Caco-2 (cell line): ENCODE results near the gene PTPRF. TPM values are rescaled to one million over a fixed set of nuclear protein-coding genes. Genes with fewer than 3 reads are reported as not detected.

Experiments used
- BruUV-seq: library from RNA; stranded (reverse); fragments of 400-500 nt; replicated peaks from 2 replicates; lab custom pipeline; 2021; lab: Mats Ljungman, UMichigan
- CTCF ChIA-PET: fragments of 300-600 bp; sonication (Branson Sonifier 250); formaldehyde crosslinking; loops from one replicate; lab custom pipeline; 2022; ENCODE audit warnings: antibody characterized with exemption; lab: Charles Lee
- POLR2A ChIA-PET: fragments of 300-600 bp; sonication (Branson Sonifier 250); formaldehyde crosslinking; loops from one replicate; lab custom pipeline; 2022; ENCODE audit warnings: antibody characterized with exemption; lab: Charles Lee
- DNase-seq, 2 experiments: peaks; one replicate each; pipeline versions ENCODE4 v3.0.0 to v3.0.0-alpha.2; 2020 to 2022
- H3K27me3 ChIP-seq: replicated peaks from 2 replicates; pipeline ENCODE4 v1.6.0; 2011; ENCODE audit warnings: low read length; ENCODE audit not compliant: control insufficient read depth, insufficient read depth
- H3K36me3 ChIP-seq: 2 replicates; pipeline ENCODE4 v1.5.1; 2011; ENCODE audit warnings: low read length; ENCODE audit not compliant: control insufficient read depth, insufficient read depth
- H3K4me1 ChIP-seq: fragments of 250-450 bp; sonication (Bioruptor Pico); 2 replicates; pipeline ENCODE4 v1.5.1; 2020; ENCODE audit warnings: mild to moderate bottlenecking
- H3K4me3 ChIP-seq: 2 replicates; pipeline ENCODE4 v1.5.1; 2011; ENCODE audit warnings: low read depth, mild to moderate bottlenecking, control low read depth, low read length
- H3K9me3 ChIP-seq: fragments of 250-450 bp; sonication (Bioruptor Pico); 2 replicates; pipeline ENCODE4 v1.5.1; 2020; ENCODE audit warnings: mild to moderate bottlenecking, moderate library complexity
- H3K27ac Mint-ChIP-seq: one replicate; pipeline ENCODE4 v1.8.0; 2022; ENCODE audit warnings: mixed read lengths; ENCODE audit not compliant: unreplicated experiment
- H3K27me3 Mint-ChIP-seq: one replicate; pipeline ENCODE4 v1.8.0; 2022; ENCODE audit warnings: mixed read lengths; ENCODE audit not compliant: insufficient read depth, unreplicated experiment
- H3K36me3 Mint-ChIP-seq: one replicate; pipeline ENCODE4 v1.8.0; 2022; ENCODE audit warnings: mild to moderate bottlenecking, mixed read lengths; ENCODE audit not compliant: insufficient read depth, unreplicated experiment
- H3K4me1 Mint-ChIP-seq: one replicate; pipeline ENCODE4 v1.8.0; 2022; ENCODE audit warnings: low read depth, mixed read lengths; ENCODE audit not compliant: unreplicated experiment
- H3K4me3 Mint-ChIP-seq: one replicate; pipeline ENCODE4 v1.8.0; 2022; ENCODE audit warnings: mild to moderate bottlenecking, moderate library complexity, mixed read lengths; ENCODE audit not compliant: unreplicated experiment
- H3K9me3 Mint-ChIP-seq: one replicate; pipeline ENCODE4 v1.8.0; 2022; ENCODE audit warnings: mixed read lengths; ENCODE audit not compliant: unreplicated experiment
- intact Hi-C: fragments of 100-400 bp; cut with micrococcal nuclease; formaldehyde crosslinking; loops from one replicate; pipeline ENCODE4 v1.10.0; 2022; ENCODE audit not compliant: unreplicated experiment
- total RNA-seq: library from RNA; stranded (reverse); gene quantifications from 2 replicates; pipeline ENCODE4 v1.2.3, GENCODE V29; 2022
- TF ChIP-seq, protein P1 (sequence below), 2 experiments: fragments of 200-600 bp in 1 of 2; IDR thresholded peaks; 1 replicate in 1 of 2; 2 replicates in 1 of 2; pipeline versions ENCODE4 v1.5.1 to v1.8.0; 2011 to 2022; ENCODE audit warnings: antibody characterized with exemption in 1 of 2, control low read depth in 1 of 2, inconsistent platforms in 1 of 2, low read depth in 1 of 2, low read length in 1 of 2, mild to moderate bottlenecking in 1 of 2, moderate library complexity in 1 of 2; ENCODE audit not compliant: insufficient read depth in 1 of 2, severe bottlenecking in 1 of 2, unreplicated experiment in 1 of 2

The PTPRF gene
- total RNA-seq, 1 experiment from 2014 or later, result 158 TPM

DNA sequence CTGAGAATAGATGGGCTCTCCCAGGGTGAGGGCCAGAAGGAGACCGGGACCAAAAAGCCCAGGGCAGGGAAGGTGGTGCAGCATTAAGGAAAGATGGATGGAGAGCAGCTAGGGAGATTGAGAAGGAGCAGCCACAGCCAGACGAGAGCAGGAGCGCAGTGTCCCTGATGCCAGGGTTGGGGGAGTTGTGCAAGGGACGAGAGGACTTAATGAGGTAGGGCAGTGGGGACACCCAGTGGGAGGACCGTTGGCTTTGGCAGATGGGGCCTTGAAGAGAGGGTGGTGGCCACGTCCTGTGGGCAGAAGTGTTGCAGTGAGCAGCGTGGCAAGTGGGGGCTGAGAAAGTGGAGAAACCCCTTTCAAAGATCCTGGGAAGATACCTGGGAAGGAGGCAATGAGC, 81.3 kb downstream of the PTPRF start:
- Histone ChIP-seq H3K4me1 (no peaks in the 10 kb centered on the region), H3K27me3 (no peaks in the 10 kb centered on the region), H3K9me3 (no peaks in the 10 kb centered on the region), H3K4me3 (no peak overlapping the region), H3K36me3 (peaks cover 3% of the 10 kb centered on the region)
- POLR2A ChIA-PET, result no interaction called here
- peaks cover 46% of the 10 kb centered on the region for H3K36me3 Mint-ChIP-seq
- peak overlapping the region; percentile 4 for H3K27ac Mint-ChIP-seq
- no TSS peak for BruUV-seq
- TF ChIP-seq, protein P1, sequence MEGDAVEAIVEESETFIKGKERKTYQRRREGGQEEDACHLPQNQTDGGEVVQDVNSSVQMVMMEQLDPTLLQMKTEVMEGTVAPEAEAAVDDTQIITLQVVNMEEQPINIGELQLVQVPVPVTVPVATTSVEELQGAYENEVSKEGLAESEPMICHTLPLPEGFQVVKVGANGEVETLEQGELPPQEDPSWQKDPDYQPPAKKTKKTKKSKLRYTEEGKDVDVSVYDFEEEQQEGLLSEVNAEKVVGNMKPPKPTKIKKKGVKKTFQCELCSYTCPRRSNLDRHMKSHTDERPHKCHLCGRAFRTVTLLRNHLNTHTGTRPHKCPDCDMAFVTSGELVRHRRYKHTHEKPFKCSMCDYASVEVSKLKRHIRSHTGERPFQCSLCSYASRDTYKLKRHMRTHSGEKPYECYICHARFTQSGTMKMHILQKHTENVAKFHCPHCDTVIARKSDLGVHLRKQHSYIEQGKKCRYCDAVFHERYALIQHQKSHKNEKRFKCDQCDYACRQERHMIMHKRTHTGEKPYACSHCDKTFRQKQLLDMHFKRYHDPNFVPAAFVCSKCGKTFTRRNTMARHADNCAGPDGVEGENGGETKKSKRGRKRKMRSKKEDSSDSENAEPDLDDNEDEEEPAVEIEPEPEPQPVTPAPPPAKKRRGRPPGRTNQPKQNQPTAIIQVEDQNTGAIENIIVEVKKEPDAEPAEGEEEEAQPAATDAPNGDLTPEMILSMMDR (IDR thresholded peaks at IDR 0.05; ENCODE audit: insufficient read depth in 1 of 2, low read depth in 1 of 2, low read length in 1 of 2, severe bottlenecking in 1 of 2, unreplicated experiment in 1 of 2), result no peak
- H3K9me3 Mint-ChIP-seq, result no peaks in the 10 kb centered on the region
- no peak for DNase-seq
- no peak overlapping the region for H3K4me3 Mint-ChIP-seq
- no peaks in the 10 kb centered on the region for H3K27me3 Mint-ChIP-seq
- H3K4me1 Mint-ChIP-seq, result no peaks in the 10 kb centered on the region
- intact Hi-C loops, result no loop called here
- CTCF ChIA-PET, result no interaction called here

DNA sequence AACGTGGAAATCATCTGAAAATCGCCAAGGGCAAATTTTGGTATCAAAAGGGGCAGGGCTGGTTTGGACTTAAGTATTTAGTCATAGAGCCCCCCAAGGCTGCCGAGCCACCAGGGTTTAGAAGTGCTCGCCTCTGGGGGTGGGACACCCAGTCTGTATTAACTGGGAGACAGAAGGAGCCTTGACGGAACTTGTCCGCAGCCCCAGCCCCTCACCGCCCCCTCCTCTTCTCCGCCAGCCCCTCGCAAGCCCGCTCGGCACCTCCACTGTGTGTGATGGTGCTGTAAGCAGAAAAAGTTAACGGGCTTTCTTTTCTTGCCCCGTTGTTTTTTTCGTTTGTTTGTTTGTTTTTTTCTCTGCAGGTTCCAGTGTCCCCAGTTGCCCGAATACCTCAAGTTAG, 81.7 kb downstream of the PTPRF start:
- no peak overlapping the region for H3K4me3 ChIP-seq
- peaks cover 3% of the 10 kb centered on the region for H3K36me3 ChIP-seq
- H3K9me3 Mint-ChIP-seq, result no peaks in the 10 kb centered on the region
- H3K4me1 Mint-ChIP-seq, result no peaks in the 10 kb centered on the region
- intact Hi-C loops, result no loop called here
- no peaks in the 10 kb centered on the region for H3K9me3 ChIP-seq
- no peak overlapping the region for H3K4me3 Mint-ChIP-seq
- H3K36me3 Mint-ChIP-seq, result peaks cover 47% of the 10 kb centered on the region
- no peaks in the 10 kb centered on the region for H3K4me1 ChIP-seq
- POLR2A ChIA-PET, result no interaction called here
- H3K27me3 Mint-ChIP-seq, result no peaks in the 10 kb centered on the region
- H3K27ac Mint-ChIP-seq, result peak overlapping the region; percentile 4
- TF ChIP-seq, protein P1 (IDR thresholded peaks at IDR 0.05; ENCODE audit: insufficient read depth in 1 of 2, low read depth in 1 of 2, low read length in 1 of 2, severe bottlenecking in 1 of 2, unreplicated experiment in 1 of 2), result no peak
- BruUV-seq, result no TSS peak
- DNase-seq, result no peak
- no peaks in the 10 kb centered on the region for H3K27me3 ChIP-seq
- CTCF ChIA-PET, result no interaction called here

DNA sequence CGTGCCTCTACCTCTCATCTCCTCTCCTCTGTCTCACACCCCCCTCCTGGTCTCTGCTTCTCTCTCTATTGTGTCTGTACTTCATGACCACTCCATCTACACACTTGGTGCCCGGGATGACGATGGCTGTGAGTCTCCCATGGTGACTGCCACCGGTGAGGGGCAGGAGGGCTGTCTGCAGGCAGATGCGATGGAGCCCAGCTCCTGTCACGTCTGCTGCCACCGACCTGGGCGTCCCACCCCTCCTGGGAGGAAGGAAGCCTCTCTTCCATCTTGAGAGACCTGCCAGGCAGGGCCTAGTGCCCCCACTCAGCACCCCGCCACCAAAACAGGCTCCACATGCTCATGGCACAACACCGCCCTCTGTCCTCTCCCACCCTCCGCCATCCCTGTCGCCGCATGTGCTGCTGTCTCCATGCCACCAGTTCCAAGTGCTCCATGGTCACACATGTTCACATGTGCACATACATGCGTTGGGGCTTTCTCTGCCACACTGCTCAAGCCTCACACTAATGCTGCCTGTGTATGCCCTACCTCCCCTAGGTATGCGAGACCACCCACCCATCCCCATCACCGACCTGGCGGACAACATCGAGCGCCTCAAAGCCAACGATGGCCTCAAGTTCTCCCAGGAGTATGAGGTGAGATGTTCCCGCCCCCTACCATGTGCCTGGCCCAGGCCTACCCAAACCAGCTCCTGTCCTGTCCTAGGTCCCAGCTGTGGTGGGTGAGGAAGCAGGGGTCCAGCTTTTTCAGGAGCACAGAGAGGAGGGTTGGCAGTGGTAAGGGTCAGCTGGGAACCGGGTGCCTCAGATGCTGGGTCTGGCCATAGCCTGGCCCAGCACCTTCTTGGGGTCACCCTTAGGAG, 82.6 kb downstream of the PTPRF start:
- BruUV-seq, result no TSS peak

More for the DNA sequence above, 82.6 kb downstream of the PTPRF start:
- H3K4me3 ChIP-seq, result no peak overlapping the region
- H3K4me1 ChIP-seq, result no peaks in the 10 kb centered on the region
- peaks cover 2% of the 10 kb centered on the region for H3K36me3 ChIP-seq
- peaks cover 56% of the 10 kb centered on the region for H3K36me3 Mint-ChIP-seq
- ChIA-PET POLR2A (no interaction called here), CTCF (no interaction called here)
- no peaks in the 10 kb centered on the region for H3K9me3 Mint-ChIP-seq
- intact Hi-C loops, result no loop called here
- no peaks in the 10 kb centered on the region for H3K27me3 Mint-ChIP-seq
- DNase-seq, result no peak
- TF ChIP-seq, protein P1 (IDR thresholded peaks at IDR 0.05; ENCODE audit: insufficient read depth in 1 of 2, low read depth in 1 of 2, low read length in 1 of 2, severe bottlenecking in 1 of 2, unreplicated experiment in 1 of 2), result no peak
- H3K4me3 Mint-ChIP-seq, result no peak overlapping the region
- H3K4me1 Mint-ChIP-seq, result no peaks in the 10 kb centered on the region
- H3K27ac Mint-ChIP-seq, result no peak overlapping the region
- no peaks in the 10 kb centered on the region for H3K27me3 ChIP-seq
- H3K9me3 ChIP-seq, result no peaks in the 10 kb centered on the region
